Hepatocyte (in vitro differentiated cells): ENCODE measurements around the gene HRH1. TPM values are rescaled to one million over a fixed set of nuclear protein-coding genes. Genes with fewer than 3 reads are reported as not detected.

ENCODE experiments used
- DNase-seq: peaks from one replicate; pipeline ENCODE4 v3.0.0-alpha.2; 2016; ENCODE audit warnings: low spot score
- H2AFZ ChIP-seq: fragments of 200-600 bp; sonication (generic); 2 replicates; pipeline ENCODE4 v1.6.0; 2016; ENCODE audit warnings: antibody characterized with exemption, mild to moderate bottlenecking
- H3K27ac ChIP-seq: fragments of 200-600 bp; sonication (generic); 2 replicates; pipeline ENCODE4 v1.5.1; 2016; ENCODE audit warnings: mild to moderate bottlenecking
- H3K27me3 ChIP-seq: fragments of 200-600 bp; sonication (generic); 2 replicates; pipeline ENCODE4 v1.6.1; 2016
- H3K36me3 ChIP-seq: fragments of 200-600 bp; sonication (generic); replicated peaks from 2 replicates; pipeline ENCODE4 v1.5.1; 2016; ENCODE audit warnings: low read depth; ENCODE audit not compliant: insufficient read depth
- H3K4me1 ChIP-seq: fragments of 200-600 bp; sonication (generic); 2 replicates; pipeline ENCODE4 v1.5.1; 2016; ENCODE audit warnings: mild to moderate bottlenecking, moderate library complexity; ENCODE audit not compliant: insufficient read depth
- H3K4me2 ChIP-seq: fragments of 200-600 bp; sonication (generic); 2 replicates; pipeline ENCODE4 v1.6.0; 2016
- H3K4me3 ChIP-seq: fragments of 200-600 bp; sonication (generic); 2 replicates; pipeline ENCODE4 v1.5.1; 2016; ENCODE audit warnings: mild to moderate bottlenecking
- H3K79me2 ChIP-seq: fragments of 200-600 bp; sonication (generic); 2 replicates; pipeline ENCODE4 v1.6.0; 2017; ENCODE audit warnings: mild to moderate bottlenecking
- H3K9me2 ChIP-seq: fragments of 200-600 bp; sonication (generic); replicated peaks from 2 replicates; pipeline ENCODE4 v1.6.0; 2017; ENCODE audit warnings: mild to moderate bottlenecking; ENCODE audit not compliant: insufficient read depth
- H3K9me3 ChIP-seq: fragments of 200-600 bp; sonication (generic); 2 replicates; pipeline ENCODE4 v1.5.1; 2016; ENCODE audit warnings: low read depth, mild to moderate bottlenecking
- H4K20me1 ChIP-seq: fragments of 200-600 bp; sonication (generic); 2 replicates; pipeline ENCODE4 v1.6.0; 2016; ENCODE audit warnings: mild to moderate bottlenecking; ENCODE audit not compliant: insufficient read depth, poor library complexity, severe bottlenecking
- CTCF ChIP-seq: fragments of 200-600 bp; sonication (generic); IDR thresholded peaks from 2 replicates; pipeline ENCODE4 v1.5.1; 2016; ENCODE audit warnings: antibody characterized with exemption, mild to moderate bottlenecking; ENCODE audit not compliant: poor library complexity
- EZH2 ChIP-seq: fragments of 200-600 bp; sonication (generic); IDR thresholded peaks from 2 replicates; pipeline ENCODE4 v1.6.1; 2016; ENCODE audit warnings: antibody characterized with exemption, mild to moderate bottlenecking, borderline replicate concordance
- EZH2phosphoT487 ChIP-seq: fragments of 200-600 bp; sonication (generic); IDR thresholded peaks from one replicate; pipeline ENCODE4 v1.6.1; 2018; ENCODE audit warnings: antibody characterized with exemption, mild to moderate bottlenecking, low read depth, moderate library complexity; ENCODE audit not compliant: unreplicated experiment, severe bottlenecking
- WGBS: methylation state at CpG from one replicate; pipeline ENCODE4 v1.1.6; 2016; ENCODE audit warnings: low lambda C conversion rate; ENCODE audit errors: missing lambda C conversion rate; 5-methylcytosine and 5-hydroxymethylcytosine counted together
- polyA plus RNA-seq: library from polyadenylated mRNA; unstranded; fragments of >200 nt; fragmentation: Nextera tagmentation; extraction: Ambion mirVana; gene quantifications from 2 replicates; pipeline ENCODE4 v1.2.1, GENCODE V29; 2016
- total RNA-seq: library from RNA; depleted of rRNA; stranded (reverse); fragments of >200 nt; gene quantifications from 2 replicates; pipeline ENCODE4 v1.2.3, GENCODE V29; 2014

The HRH1 gene
- total and polyA plus RNA-seq, 2 experiments from 2014 or later: 3.3 to 5.1 TPM

- no peak overlapping the region for H2AFZ ChIP-seq
- H4K20me1 ChIP-seq: no peaks in the 10 kb centered on the region
- no peaks in the 10 kb centered on the region for H3K36me3 ChIP-seq
- no peak overlapping the region for H3K4me3 ChIP-seq
- H3K79me2 ChIP-seq: no peaks in the 10 kb centered on the region
- TF ChIP-seq CTCF (no peak), EZH2phosphoT487 (no peak), EZH2 (no peak)
- no peaks in the 10 kb centered on the region for H3K9me2 ChIP-seq
- H3K4me1 ChIP-seq: peaks cover 4% of the 10 kb centered on the region
- H3K27ac ChIP-seq: no peak overlapping the region
- no peak for DNase-seq
- no peaks in the 10 kb centered on the region for H3K9me3 ChIP-seq
- no peak overlapping the region for H3K4me2 ChIP-seq
- H3K27me3 ChIP-seq: no peaks in the 10 kb centered on the region
- 85% methylated on average over 3 of the region's 3 CpGs for WGBS
These were observed 18.2 kb upstream of the HRH1 start for GRCh38 chr3:11136116-11136515.

GRCh38 chr3:11136830-11137626 lies 17.3 kb upstream of the HRH1 start:
- Histone ChIP-seq H3K9me2 (no peaks in the 10 kb centered on the region), H3K27me3 (no peaks in the 10 kb centered on the region), H3K9me3 (no peaks in the 10 kb centered on the region), H3K4me2 (no peak overlapping the region), H2AFZ (no peak overlapping the region), H3K4me3 (no peak overlapping the region), H3K4me1 (peaks cover 4% of the 10 kb centered on the region), H4K20me1 (no peaks in the 10 kb centered on the region), H3K79me2 (no peaks in the 10 kb centered on the region), H3K27ac (peak overlapping the region; percentile 74), H3K36me3 (no peaks in the 10 kb centered on the region)
- peak; percentile 50 for DNase-seq
- TF ChIP-seq EZH2: no peak
- TF ChIP-seq CTCF: no peak
- TF ChIP-seq EZH2phosphoT487: no peak
- 84% methylated on average over 22 of the region's 22 CpGs for WGBS

- no peaks in the 10 kb centered on the region for H3K9me3 ChIP-seq
- no peaks in the 10 kb centered on the region for H4K20me1 ChIP-seq
- no peaks in the 10 kb centered on the region for H3K36me3 ChIP-seq
- H3K4me3 ChIP-seq: no peak overlapping the region
- peaks cover 4% of the 10 kb centered on the region for H3K4me1 ChIP-seq
- TF ChIP-seq EZH2phosphoT487 (no peak), CTCF (no peak), EZH2 (no peak)
- DNase-seq: no peak
- H3K27ac ChIP-seq: no peak overlapping the region
- H2AFZ ChIP-seq: no peak overlapping the region
- no peaks in the 10 kb centered on the region for H3K79me2 ChIP-seq
- no peaks in the 10 kb centered on the region for H3K27me3 ChIP-seq
- no peak overlapping the region for H3K4me2 ChIP-seq
- no peaks in the 10 kb centered on the region for H3K9me2 ChIP-seq
- WGBS: 88% methylated on average over 6 of the region's 6 CpGs
These were observed 16.7 kb upstream of the HRH1 start for GRCh38 chr3:11137627-11137959.
